Fibroblast of skin of left quadriceps (primary cell): Measurements from ENCODE around the gene CTDP1.
"Not testable (repeated sequence)": the region's sequence is repeated elsewhere in the genome, so short reads cannot be mapped to it uniquely, and the experiment has no call there.

Experiments
- DNase-seq, 2 experiments: peaks; one replicate each; pipeline ENCODE4 v3.0.0-alpha.2; 2013; ENCODE audit warnings: low read depth in 2 of 2

CTDP1 gene

DNA sequence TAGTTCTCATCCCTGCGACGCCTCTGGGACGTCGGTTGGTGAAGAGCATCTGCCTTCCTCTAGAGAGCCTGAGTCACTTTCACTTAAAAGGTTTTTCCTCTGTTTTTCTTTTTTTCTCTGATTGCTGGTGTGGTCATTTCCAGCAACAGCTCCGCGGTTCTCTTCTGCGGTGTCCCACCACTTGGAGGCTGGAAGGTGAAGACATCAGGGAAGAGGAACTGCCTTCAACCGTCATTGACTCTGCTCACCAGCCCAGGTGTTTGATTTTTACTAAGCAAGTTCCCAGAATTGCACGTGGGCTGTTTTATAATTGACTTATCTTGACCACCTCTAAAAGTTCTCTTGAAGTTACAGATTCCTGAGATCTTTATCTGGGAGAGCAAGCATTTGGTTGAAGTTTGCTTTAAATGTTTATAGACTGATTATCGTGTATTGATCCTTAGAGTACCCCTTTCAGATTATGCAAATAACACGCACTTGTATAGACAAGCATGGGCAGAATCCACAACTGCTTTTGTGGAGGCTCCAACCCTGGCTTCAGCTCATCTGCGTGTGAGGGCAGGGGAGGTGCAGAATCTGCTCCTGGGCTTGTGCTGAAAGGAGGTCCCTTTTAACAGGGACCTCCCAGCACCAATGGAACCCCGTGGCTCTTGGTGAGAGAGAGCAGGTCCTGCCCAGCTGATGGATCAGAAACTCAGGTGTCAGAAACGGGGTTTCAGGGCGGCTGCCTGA is 3.5 kb downstream of the CTDP1 start:
- no peak for DNase-seq

DNA sequence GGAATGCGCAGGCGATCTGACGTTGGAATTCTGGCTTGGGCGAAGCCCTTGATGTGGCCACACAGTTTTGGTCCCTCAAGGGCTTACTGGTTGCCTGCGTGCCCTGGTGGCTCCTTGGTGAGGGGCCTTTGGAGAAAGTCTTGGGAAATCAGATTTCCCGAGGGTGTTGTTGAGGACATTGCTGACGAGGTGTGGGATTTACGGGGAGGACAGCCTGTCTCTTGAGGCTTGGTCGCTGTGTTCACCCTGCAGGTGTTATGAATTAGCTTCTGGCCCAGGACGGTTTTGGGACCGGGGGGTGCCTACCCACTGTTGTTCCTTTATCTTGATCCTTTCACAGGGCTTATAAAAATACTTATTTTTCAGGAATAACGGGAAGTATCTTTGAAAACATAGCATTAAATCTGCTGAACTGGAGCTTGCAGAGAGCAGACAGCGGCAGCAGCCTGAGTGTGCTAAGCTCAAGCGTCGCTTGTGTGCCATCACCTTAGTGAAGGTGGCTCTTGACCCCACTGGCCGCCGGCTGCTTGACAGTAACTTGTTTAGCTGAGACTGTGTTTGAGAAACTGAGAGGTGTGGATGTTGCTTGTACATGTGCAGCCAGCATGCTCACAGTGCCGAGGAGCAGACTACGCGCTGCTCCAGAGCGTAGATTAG is 4.2 kb downstream of the CTDP1 start:
- DNase-seq: no peak

DNA sequence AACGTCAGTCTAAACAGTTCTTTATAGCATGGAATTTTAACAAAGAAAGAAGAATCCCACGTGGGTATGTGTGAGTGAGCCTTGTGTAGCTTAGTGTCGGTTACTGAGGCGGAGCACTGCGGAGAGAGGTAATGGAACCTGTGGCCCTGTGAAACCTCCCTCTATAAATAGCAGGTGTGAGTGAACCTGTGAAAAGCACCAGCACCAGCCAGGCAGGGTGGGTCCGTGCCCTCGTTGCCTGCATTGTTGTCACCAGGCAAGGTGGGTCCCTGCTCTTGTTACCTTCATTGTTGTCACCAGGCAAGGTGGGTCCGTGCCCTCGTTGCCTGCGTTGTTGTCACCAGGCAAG is 4.7 kb downstream of the CTDP1 start:
- DNase-seq: no peak

DNA sequence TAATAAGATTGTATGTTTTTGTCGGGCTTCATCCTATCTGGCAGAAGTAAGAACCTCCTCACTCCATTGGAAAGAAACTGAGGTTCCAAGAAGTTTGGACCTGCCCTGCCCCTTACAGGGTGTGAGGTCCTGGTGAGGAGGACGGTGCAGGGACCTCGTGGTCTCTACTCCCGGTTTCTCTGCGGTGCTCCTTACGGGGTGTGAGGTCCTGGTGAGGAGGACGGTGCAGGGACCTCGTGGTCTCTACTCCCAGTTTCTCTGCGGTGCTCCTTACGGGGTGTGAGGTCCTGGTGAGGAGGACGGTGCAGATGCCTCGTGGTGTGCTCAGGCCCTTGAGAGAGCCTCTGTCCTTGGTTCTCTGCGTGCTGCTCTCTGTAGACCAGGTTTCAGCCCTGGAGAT is 5.2 kb downstream of the CTDP1 start:
- no peak for DNase-seq

DNA sequence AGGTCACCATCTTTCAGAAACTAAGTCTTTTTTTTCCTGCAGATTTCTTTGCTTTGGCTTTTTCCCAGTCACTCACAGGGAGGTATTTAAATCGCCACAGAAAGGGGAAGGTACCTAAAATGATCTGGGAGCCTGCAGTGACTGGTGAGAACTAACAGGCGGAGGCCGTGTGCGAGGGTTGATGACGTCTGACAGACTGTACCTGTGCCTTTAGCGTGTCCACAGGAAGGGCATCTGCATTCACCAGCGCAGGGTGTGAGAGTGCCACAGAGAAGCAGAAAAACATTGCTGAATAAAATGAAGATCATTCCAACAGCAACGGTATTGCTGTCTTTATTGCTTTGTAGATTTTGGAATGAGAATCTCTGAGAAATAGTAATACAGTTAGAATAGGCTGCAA is 5.7 kb downstream of the CTDP1 start:
- no peak for DNase-seq

DNA sequence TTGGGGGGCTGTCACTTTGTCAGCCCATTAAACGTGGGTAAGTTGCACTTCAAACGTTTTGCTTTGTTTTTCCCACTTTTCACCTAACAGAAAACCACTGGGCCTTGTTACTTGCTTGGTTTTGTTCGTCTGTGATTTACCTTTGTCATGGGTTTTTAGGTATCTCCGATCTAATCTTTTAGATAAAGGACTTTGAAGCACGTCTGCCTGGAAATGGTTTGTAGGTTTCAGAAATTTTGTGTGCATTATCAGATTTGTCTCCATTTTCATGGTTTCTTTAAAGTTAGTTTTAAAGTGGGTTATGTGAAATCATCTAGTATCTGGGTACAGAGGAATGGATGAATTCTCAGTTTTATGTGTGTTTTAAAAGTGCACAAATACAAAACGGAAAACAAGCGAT is 6.4 kb downstream of the CTDP1 start:
- DNase-seq: no peak

DNA sequence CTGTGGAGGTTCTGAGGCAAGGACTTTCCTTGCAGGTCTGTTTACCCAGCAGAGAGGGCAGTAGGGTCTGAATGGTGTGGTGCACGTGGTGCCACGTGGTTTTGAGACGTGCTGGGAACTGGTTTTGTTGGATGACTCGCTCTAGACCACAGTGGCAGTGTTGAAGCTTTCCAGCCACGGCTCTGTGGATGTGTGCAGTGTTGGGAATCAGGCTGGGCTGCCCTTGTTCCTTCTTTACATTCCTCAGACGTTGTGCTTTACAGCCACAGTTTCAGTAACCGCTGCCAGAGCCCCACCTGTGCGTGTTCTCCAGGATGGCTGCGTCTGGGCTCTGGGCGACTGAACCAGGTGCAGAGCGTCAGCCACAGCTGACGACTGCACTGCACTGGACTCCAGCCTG is 8.2 kb downstream of the CTDP1 start:
- no peak for DNase-seq

DNA sequence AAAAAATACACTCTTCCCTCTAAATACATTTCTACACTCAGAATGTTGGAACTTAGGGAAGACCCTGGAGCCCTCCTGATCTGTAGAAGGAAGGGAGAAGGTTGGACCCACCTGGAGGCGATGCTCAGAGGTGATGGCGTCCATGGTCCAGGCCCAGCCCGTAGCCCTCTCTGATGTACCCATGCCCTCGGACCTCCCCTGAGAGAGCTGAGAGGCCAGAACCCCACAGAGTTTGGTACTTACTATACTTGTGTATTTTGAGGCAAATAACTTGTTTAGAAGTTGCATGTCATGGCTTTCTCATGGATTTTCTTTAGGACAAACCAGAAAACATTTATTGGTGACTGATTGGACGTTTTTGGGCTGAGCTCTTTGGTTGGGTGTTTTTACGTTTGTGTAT is 10.5 kb downstream of the CTDP1 start:
- no peak for DNase-seq

DNA sequence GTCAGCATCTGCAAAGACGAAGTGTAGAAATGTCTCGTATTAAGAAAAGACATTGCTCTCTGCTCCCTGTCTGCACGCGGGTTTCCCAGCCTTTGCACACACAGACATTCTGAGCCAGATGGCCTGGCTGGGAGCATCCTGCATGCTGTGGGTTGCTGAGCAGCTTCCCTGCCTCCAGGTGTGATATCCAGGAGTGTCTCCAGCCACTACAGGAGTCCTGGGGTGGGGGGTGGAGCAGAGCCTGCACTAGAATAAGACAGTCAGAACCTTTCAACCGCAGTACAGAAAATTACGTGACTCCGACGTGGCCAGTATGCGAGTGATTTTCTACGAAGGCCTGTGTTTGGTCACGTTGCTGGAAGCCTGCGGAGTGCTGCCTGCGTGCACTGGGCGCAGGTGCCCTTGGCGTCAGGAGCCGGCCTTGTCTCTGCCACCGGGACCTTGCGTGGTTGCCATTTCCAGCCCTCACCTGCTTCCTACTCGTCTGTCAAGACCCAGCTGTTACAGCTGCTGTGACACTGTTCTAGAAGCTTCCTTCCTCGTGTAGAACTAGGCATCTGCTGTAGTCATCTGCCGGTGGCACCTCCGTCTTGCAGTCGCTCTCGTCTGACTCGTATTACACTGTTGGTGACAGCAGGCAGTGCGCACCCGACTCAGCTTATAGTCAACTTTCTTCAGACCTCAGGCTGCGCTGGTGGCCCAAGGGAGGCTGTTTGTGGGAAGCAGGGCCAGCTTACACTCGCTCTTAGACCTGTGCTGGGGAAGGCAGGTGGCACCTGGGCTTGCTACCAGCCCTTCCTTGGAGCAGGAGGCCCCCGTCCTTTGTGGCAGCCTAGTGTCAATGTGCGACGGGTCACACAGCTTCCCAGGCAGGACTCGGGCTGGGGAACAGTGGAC is 11.2 kb downstream of the CTDP1 start:
- DNase-seq: no peak

DNA sequence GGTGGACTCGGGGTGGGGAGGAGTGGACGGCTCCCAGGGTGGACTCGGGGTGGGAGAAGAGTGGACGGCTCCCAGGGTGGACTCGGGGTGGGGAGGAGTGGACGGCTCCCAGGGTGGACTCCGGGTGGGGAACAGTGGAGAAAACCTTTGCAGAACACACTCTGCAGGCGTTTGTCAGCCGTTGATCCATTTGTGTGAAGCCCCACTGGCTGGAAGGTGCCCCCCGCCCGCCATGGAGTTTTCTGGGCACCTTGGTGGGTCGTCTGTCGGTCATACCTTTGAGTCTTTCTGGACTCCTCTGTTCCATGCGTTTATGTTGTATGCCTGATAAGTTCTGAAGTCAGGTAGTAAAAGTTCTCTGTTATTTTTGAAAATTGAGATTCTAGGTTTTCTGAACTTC is 12.5 kb downstream of the CTDP1 start:
- no peak for DNase-seq

DNA sequence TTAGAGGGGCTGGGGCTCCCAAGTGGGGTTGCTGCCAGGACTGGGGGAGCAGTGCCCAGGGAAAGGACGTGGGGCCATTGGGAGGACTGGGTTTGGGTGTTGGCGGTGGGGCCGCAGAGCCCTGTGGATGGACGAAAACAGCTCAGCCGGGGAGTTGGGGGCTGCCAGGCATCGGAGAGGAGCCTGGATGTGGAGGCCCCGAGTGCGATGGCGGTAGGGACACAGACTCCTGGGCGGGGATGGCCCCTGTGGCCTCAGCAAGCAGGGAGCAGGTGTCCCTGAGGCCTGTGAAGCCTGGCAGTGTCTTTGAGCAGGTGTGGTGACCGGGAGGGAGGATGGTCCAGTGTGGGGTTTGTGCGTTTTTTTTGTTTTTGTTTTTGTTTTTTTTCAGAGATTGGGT is 13.3 kb downstream of the CTDP1 start:
- DNase-seq: no peak

DNA sequence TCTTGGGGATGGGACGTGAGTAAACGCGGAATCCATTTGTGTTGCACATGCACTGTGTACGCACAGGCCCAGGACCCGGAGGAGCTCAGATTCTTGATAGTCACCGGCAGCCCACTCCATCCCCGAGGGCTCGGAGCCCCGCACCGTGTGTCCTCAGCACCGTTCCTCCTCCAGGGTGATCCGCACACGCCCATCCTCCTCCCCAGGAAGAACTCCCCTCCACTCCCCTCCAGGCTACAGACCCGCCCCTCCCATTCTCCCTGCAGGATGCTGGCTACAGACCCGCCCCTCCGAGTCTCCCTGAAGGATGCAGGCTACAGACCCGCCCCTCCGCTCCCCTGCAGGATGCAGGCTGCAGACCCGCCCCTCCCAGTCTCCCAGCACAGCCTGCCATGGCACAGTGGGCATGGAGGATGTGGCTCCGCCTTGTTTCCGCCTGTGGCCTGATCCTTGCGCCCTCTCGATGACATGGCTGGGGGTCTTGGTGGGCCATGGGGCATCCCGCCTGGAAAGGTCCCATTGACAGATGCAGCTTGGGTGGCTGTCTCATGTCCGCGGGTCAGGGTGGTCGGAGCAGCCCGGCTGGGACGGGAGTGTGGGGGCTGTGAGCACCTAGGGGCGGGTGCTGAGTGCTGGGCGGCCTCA is 14.1 kb downstream of the CTDP1 start:
- DNase-seq: no peak

DNA sequence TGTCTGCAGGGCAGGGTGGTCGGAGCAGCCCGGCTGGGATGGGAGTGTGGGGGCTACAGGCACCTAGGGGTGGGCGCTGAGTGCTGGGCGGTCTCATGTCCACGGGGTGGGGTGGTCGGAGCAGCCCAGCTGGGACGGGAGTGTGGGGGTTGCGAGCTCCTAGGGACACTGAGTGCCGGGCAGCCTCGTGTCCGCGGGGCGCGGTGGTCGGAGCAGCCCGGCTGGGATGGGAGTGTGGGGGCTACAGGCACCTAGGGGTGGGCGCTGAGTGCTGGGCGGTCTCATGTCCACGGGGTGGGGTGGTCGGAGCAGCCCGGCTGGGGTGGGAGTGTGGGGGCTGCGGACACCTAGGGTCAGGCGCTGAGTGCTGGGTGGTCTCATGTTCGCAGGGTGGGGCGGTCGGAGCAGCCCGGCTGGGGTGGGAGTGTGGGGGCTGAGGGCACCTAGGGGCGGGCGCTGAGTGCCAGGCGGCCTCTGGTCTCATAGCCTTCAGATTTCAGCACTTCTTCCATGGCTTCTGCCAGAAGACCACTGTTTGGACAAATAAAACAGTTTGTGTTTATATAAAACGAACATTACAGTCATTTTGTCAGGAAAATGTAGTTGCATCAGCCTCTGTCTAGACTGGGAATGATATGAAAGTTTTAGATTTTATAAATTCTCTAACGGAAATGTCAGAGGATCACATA is 14.7 kb downstream of the CTDP1 start:
- not testable (repeated sequence) for DNase-seq

DNA sequence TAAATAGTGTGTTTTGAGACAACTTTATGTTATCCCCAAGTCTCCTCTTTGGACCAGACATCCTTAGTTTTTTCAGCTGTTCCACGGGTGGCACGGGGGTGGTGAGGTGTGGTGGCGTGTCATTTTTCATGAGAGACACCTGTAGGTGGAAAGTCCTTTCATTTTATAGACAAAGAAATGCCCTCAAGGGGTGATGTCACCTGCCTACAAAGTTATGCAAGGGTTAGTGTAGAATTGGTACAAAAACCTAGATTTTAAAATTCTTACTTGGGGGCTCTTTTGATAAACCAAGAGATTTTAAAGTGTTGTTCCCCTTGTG is 15.3 kb downstream of the CTDP1 start:
- no peak for DNase-seq

DNA sequence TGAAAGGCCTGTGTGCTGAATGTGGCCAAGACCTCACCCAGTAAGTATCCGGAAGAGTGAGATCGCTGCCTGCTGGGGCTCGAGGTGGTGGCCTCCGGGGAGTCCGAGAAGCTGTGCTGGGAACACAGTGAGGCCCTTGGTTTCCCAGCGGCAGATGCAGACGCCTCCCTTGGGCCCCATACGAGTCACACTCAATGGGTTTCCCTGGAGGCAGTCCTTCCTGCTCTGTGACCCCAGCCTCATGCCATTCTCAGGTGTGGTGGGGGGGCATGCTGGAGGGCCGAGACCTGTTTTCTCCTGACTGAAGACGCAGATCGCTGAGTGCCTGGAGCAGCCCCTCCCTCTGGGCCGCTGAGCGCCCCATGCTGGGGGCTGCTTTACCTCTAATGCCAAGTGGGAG is 15.7 kb downstream of the CTDP1 start:
- no peak for DNase-seq

DNA sequence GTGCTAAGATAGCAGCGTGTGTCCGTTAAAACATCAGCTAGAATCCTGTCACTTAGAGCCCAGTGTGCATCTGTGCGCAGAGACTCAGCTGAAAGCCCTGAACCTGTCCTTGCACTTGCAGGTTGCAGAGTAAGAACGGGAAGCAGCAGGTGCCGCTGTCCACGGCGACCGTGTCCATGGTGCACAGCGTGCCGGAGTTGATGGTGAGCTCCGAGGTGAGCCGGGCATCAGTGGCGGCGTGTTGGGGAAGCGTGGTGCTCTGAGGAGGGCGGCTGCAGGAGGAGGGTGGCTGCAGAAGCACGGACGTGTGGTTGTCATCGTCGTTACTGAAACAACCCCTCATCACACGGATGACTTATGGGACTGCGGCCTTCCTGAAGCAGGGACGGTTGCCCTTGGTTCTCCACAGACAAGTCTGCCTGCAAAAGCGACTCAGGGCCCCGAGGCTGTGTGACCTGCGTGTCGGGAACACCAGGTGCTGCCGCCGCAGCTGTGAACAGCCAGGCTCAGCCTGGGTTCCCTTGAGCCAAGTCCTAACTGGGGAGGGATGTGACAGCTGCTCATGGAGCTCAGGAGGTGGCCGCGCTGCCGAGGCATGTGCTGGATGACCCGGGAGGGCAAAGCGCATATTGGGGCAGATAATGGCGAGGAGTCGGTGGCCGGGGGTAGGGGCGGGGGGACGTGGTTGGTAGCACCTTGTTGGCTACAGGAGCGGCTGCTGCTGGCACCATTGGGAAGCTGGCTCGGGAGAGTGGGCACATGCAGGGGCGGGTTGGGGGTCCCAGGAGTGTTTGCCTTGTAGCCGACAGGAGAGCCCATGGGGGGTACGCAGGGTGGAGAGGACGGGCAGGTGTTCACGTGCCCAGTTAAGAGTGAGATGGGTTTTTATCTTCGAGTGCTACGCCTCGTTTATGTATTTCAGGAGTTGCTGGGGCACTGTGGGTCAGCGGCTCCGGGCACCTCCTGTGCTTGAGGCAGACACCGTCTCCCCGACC is 16.6 kb downstream of the CTDP1 start:
- DNase-seq: no peak

DNA sequence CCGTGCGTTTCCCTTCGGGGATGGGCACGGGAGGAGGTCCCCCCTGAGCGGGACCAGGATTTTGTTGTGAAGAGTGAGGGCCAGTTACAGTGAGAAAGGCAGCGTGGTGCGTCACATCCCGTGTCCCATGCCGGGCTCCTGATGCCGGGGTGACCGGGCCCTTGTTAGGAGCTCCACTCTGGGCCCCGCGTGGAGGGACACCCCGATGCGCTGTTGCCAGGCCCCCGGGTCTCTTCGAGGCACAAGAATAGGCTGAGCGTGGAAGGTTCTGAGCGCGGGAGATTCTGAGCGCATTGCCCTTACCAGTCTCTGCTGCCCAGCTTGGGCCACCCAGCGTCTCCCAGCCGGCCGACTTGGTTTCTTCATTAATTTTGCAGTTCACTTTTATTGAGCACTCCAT is 17.6 kb downstream of the CTDP1 start:
- no peak for DNase-seq

DNA sequence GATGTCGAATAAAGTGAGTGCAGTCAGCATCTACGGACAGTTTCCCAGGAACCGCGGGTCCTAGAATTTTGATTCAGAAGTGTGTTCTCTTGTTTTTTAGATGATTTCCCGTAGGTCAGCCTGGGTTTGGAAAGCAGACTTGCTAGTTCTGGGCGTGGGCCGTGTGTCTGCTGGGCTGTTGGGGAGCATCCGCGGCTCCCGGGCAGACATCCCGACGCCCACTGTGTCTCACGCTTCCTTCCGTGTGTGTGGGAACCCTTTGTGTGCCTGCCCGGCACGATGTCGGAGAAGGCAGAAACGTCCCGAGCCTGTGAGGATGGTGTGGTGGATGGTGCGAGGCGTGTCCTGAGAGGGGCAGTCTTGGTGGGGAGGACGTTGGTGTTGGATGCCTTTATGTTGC is 18.4 kb downstream of the CTDP1 start:
- no peak for DNase-seq

DNA sequence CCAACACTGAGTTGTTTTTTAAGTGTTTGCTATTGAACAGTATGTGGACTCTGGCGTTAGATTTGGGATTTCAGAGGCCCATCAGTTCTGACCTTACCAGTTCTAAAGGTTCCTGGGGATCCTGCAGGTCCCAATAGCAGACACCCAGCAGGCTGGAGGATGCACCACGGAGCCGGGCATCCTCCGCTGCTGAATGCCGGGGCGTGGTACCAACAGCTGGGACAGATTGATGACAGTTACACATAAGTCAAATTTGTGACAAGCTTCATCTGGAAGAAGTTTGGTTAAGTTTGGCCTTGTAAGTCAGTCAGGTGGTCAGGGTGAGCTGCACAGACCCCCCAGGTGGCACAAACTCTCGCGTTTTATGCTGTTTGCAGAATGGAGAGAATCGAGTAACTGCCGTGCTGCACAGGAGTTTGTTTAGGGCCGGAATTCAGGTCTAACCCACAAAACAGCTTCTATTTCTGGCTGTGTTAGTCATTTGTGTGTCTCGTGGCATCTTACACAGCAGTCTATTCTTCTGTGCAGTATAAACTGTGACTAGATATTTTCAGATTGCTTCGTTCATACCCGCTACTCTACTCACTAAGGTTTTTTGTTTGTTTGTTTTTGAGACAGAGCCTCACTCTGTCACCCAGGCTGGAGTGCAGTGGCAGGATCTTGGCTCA is 19.2 kb downstream of the CTDP1 start:
- no peak for DNase-seq

DNA sequence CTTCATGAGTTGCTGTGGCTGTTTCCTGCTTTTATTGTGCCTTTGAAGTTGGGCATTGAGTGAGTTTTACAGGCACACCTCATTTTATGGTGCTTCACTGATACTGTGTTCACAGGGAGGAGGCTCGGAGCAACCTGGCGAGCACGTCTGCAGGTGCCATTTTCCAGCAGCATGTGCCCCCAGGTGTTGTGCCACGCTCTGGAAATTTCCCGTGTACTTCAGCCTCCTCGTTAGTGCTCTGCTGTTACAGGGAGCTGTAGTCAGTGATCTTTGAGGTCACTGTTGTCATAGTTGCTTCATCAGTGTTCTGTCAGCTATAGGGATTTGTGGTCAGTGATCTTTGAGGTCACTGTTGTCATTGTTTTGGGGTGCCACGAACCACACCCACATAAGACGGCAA is 20.1 kb downstream of the CTDP1 start:
- no peak for DNase-seq
